KOPT-K1 (cell line): Measurements from ENCODE around the gene SST.

Source experiments
- H3K27ac ChIP-seq: fragments of 200-600 bp; sonication (generic); 2 replicates; pipeline ENCODE4 v1.5.1; 2016; ENCODE audit warnings: antibody characterized with exemption, mild to moderate bottlenecking, low read depth, low read length; ENCODE audit not compliant: poor library complexity, severe bottlenecking
- H3K36me3 ChIP-seq: fragments of 200-600 bp; sonication (generic); 2 replicates; pipeline ENCODE4 v1.5.1; 2017; ENCODE audit warnings: antibody characterized with exemption, mild to moderate bottlenecking, low read length, moderate library complexity; ENCODE audit not compliant: insufficient read depth
- H3K9me3 ChIP-seq: fragments of 200-600 bp; sonication (generic); 2 replicates; pipeline ENCODE4 v1.5.1; 2017; ENCODE audit warnings: antibody characterized with exemption, low read length, mild to moderate bottlenecking; ENCODE audit not compliant: insufficient read depth, poor library complexity, severe bottlenecking

The SST gene

DNA sequence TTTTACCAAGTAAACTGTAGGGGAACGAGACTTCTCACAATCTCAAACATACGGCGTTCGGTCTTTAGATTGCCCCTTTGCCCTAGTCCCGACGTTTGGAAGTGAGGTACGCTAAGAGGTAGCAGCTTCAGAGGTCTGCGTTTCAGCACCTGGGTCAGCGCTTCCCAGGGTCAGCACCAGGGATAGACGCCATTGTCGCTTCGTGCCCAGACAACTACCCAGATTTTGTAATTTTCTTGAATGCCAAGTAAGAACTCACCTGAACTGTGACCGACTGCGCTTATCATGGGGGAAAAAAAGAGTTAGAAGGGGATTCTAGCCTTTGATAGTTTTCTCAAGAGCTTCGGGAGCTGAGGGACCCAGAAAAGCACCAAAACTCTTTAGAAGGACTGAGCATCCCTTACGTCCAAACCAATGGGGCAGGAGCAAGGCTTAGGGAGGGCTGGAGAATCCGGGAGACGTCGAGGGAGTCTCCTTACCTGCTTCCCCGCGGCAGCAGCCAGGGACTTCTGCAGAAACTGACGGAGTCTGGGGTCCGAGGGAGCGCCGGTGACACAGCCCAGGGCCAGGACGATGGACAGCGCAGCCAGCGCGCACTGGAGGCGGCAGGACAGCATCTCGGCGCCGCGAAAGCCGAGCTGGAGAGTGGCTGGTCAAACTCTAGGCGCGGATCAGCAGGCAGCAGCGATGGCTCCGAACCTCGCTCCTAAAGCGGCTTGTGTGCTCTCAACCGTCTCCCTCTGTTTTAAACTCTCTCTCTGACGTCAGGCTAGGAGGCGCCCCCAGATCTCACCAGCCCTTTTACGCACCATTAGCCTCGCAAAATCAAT, at the start of gene SST:
Gene SST, minus strand, starts transcription at position 720 of the 830 bp plus-strand sequence. Its CDS starts 103 bp downstream, at position 617.
- Histone ChIP-seq H3K36me3 (no peaks in the 10 kb centered on the region), H3K27ac (no peak within 1 kb of the TSS), H3K9me3 (no peaks in the 10 kb centered on the region)

DNA sequence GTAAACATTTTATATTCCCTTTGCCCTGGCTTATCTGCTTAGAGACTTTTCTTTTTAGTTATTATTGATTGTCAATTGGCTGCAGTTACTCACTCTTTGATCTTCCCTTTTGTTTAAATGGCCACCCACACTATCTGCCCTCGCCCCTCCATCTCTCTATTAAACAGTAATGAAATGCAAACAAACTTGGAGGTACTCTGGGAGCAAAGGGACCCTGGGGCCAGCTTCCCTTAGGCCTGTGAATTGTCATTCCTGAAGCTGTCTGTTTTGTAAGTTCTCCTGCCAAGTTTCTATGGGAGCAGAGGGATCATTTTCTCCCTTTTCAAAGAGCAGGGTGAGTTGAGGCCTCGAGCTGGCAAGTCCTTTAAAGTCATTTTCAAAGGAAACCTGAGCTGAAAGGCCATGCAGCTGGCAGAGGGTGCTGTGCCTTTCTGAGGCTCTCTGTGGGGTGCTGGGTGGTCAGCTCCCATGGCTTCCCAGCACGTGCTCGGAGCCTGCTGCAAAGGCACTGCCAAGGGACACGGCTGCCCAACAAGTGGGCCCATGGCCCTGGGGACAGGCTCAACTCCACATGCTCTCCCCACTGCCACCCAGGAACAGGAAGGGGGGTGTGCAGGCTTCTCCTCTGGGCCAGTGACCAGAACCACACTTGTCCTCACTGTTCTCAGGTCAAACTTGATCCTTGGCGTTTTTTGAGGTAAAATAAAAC, 49.6 kb upstream of the SST start:
- no peak overlapping the region for H3K27ac ChIP-seq
- H3K9me3 ChIP-seq: no peaks in the 10 kb centered on the region
- H3K36me3 ChIP-seq: no peaks in the 10 kb centered on the region

DNA sequence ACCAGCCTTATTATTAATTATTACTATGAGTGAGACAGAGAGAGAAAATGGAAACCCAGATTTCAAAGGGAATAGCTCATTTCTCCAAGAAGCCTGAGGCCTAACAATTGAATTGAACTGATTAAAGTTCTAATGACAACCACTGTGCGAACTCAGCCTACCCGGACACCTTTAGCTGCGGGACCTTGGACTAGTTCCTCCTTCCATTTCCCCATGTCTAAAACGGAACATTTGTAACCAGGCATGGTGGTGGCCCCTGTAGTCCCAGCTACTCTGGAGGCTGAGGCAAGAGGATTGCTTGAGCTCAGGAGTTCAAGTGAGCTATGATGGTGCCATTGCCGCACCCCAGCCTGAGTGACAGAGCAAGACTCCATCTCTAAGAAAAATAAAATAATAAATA, 48.6 kb upstream of the SST start:
- Histone ChIP-seq H3K9me3 (no peaks in the 10 kb centered on the region), H3K36me3 (no peaks in the 10 kb centered on the region), H3K27ac (no peak overlapping the region)

DNA sequence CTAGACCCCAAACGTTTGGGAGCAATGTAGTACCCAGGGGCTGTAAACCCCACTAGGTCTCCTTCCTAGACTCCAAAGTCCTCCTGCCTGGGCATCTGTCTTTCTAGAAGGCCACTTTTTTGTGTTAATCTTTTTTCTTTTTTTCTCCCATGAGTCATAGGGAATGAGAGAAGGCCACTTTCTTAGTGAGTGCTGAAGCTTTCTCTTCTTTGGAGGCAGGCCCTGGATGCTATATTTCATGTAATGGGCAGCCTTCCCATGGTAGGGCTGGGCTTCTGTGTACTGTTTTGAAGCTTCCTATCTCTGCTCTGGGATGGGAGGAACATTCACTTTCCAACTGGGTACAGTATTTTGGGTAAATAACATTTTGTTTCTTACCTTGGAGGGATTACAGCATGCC, 47.4 kb upstream of the SST start:
- H3K9me3 ChIP-seq: no peaks in the 10 kb centered on the region

GRCh38 chr3:187714404-187714979, 44.3 kb upstream of the SST start:
- H3K27ac ChIP-seq: no peak overlapping the region
- no peaks in the 10 kb centered on the region for H3K36me3 ChIP-seq
- H3K9me3 ChIP-seq: no peaks in the 10 kb centered on the region

More for the DNA sequence above, 47.4 kb upstream of the SST start:
- no peak overlapping the region for H3K27ac ChIP-seq
- H3K36me3 ChIP-seq: no peaks in the 10 kb centered on the region

DNA sequence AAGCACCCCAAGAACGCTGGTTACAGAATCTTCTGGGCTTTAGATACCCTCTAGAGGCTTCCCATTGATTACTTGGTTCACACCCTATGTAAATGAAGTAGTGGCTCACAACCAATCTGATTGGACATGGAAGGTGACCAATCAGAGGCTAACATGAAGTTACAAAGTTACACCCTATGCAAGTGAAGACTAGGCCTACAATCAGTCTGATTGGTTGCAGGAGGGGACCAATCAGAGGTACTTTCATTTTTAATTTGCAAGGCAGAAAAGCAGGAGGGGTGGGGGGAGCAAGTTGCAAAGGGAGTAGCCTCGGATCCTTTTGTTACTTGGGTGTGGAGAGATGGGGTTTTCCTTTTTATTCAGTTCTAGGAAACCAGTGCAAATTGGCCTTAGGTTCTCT, 43.3 kb upstream of the SST start:
- H3K9me3 ChIP-seq: no peaks in the 10 kb centered on the region
- no peak overlapping the region for H3K27ac ChIP-seq
- no peaks in the 10 kb centered on the region for H3K36me3 ChIP-seq

GRCh38 chr3:187709155-187709554, 39.0 kb upstream of the SST start:
- H3K9me3 ChIP-seq: no peaks in the 10 kb centered on the region
- no peak overlapping the region for H3K27ac ChIP-seq
- H3K36me3 ChIP-seq: no peaks in the 10 kb centered on the region

- Histone ChIP-seq H3K9me3 (no peaks in the 10 kb centered on the region), H3K27ac (no peak overlapping the region), H3K36me3 (no peaks in the 10 kb centered on the region)
These were observed 38.5 kb upstream of the SST start for GRCh38 chr3:187708696-187709095.

GRCh38 chr3:187706971-187707370, 36.8 kb upstream of the SST start:
- H3K27ac ChIP-seq: no peak overlapping the region
- no peaks in the 10 kb centered on the region for H3K9me3 ChIP-seq
- H3K36me3 ChIP-seq: no peaks in the 10 kb centered on the region

GRCh38 chr3:187705164-187705563, 35.0 kb upstream of the SST start:
- Histone ChIP-seq H3K36me3 (no peaks in the 10 kb centered on the region), H3K9me3 (no peaks in the 10 kb centered on the region), H3K27ac (no peak overlapping the region)

GRCh38 chr3:187702507-187703033, 32.4 kb upstream of the SST start, which contains the start of gene RTP2:
TSS of gene RTP2 (minus strand) at chr3:187702557. CDS start at chr3:187702128, 429 bp downstream.
- Histone ChIP-seq H3K27ac (no peak within 1 kb of the TSS), H3K36me3 (no peaks in the 10 kb centered on the region), H3K9me3 (no peaks in the 10 kb centered on the region)

DNA sequence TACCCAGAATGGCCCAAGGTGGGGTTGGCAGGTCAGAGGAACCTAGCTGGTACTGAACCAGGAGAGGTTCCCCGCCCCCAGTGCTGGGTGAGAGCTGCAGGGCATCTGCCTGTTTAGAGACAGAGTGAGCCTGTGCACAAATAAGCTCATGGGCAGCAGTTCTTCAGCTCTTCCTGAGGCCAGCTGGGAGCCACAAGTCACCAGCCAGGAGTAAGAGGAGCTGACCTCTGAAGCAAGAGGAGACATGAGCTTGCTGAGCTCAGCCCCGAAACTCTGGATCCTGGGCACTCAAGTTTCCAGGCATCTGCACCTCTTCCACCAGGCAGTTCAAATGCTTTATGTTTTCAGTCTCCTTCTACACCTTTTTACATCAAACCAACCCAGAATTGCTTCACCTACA, 30.1 kb upstream of the SST start:
- H3K9me3 ChIP-seq: no peaks in the 10 kb centered on the region
- H3K27ac ChIP-seq: no peak overlapping the region
- no peaks in the 10 kb centered on the region for H3K36me3 ChIP-seq

- H3K36me3 ChIP-seq: no peaks in the 10 kb centered on the region
- no peaks in the 10 kb centered on the region for H3K9me3 ChIP-seq
- no peak overlapping the region for H3K27ac ChIP-seq
These were observed 28.6 kb upstream of the SST start for GRCh38 chr3:187698499-187699399.

GRCh38 chr3:187696021-187696420, 25.8 kb upstream of the SST start:
- Histone ChIP-seq H3K9me3 (no peaks in the 10 kb centered on the region), H3K27ac (no peak overlapping the region), H3K36me3 (no peaks in the 10 kb centered on the region)
